NCI-H2227 treated with DMSO at 0.1 percent for 48 hours (cell line): Measurements from ENCODE around the gene CDC42BPB.

Source experiments
- DNase-seq: peaks from one replicate; lab custom pipeline; 2025; lab: John Stamatoyannopoulos, UW

Gene CDC42BPB

GRCh38 chr14:103057372-103058163 is at the start of gene CDC42BPB:
Gene CDC42BPB (minus strand): TSS chr14:103057549. CDS start chr14:103057173, 376 bp downstream.
- peak; percentile 86 for DNase-seq

GRCh38 chr14:103105580-103106150 is 48.3 kb upstream of the CDC42BPB start:
- no peak for DNase-seq

- peak; percentile 49 for DNase-seq
Observed at GRCh38 chr14:103104654-103105452, 47.5 kb upstream of the CDC42BPB start.

GRCh38 chr14:103104389-103104653 is 47.0 kb upstream of the CDC42BPB start:
- DNase-seq = no peak

- peak; percentile 75 for DNase-seq
Observed at GRCh38 chr14:103103461-103104388, 46.4 kb upstream of the CDC42BPB start.

- DNase-seq = no peak
Observed at GRCh38 chr14:103102689-103103260, 45.4 kb upstream of the CDC42BPB start.

- DNase-seq = no peak
Observed at GRCh38 chr14:103101963-103102688, 44.8 kb upstream of the CDC42BPB start.

GRCh38 chr14:103101257-103101962 is 44.1 kb upstream of the CDC42BPB start:
- DNase-seq = no peak

GRCh38 chr14:103100281-103101121 is 43.2 kb upstream of the CDC42BPB start:
- no peak for DNase-seq

- DNase-seq = no peak
Observed at GRCh38 chr14:103099733-103100280, 42.5 kb upstream of the CDC42BPB start.

GRCh38 chr14:103099081-103099732 is 41.9 kb upstream of the CDC42BPB start:
- DNase-seq = no peak

GRCh38 chr14:103097994-103098957 is 40.9 kb upstream of the CDC42BPB start:
- no peak for DNase-seq

- no peak for DNase-seq
Observed at GRCh38 chr14:103097244-103097993, 40.1 kb upstream of the CDC42BPB start.

- DNase-seq = no peak
Observed at GRCh38 chr14:103096387-103096786, 39.0 kb upstream of the CDC42BPB start.

GRCh38 chr14:103095210-103095778 is 37.9 kb upstream of the CDC42BPB start:
- DNase-seq = no peak
